Measurements from ENCODE around the gene TMEM269. TPM values are rescaled to one million over a fixed set of nuclear protein-coding genes. Genes with fewer than 3 reads are reported as not detected.

The TMEM269 gene
- total RNA-seq, 1 experiment from 2014 or later, result not detected

GRCh38 chr1:42758641-42759040 lies 26.1 kb upstream of the TMEM269 start:
- peaks cover 73% of the 10 kb centered on the region for H3K36me3 Mint-ChIP-seq (ENCODE audit: insufficient read depth, unreplicated experiment)
- peaks cover 7% of the 10 kb centered on the region for H3K4me1 Mint-ChIP-seq (ENCODE audit: insufficient read depth, unreplicated experiment)
- ChIA-PET CTCF (interaction anchor here (0.6 to 4.2 kb wide), 9 partner anchors 8 to 181 kb away, joined by 3 to 16 read pairs (median 5); partner anchors contain the start of genes C1orf50 and P3H1), POLR2A (interaction anchor here (0.6 to 3.0 kb wide), 3 partner anchors 8 to 66 kb away, joined by 3 to 12 read pairs (median 5); partner anchors contain the start of genes C1orf50 and P3H1)
- H3K4me3 Mint-ChIP-seq (ENCODE audit: unreplicated experiment), result no peak overlapping the region
- no peaks in the 10 kb centered on the region for H3K27me3 Mint-ChIP-seq (ENCODE audit: insufficient read depth, unreplicated experiment)
- DNase-seq (ENCODE audit: unreplicated experiment), result no peak
- no peak for TF ChIP-seq CTCF (IDR thresholded peaks at IDR 0.05; ENCODE audit: unreplicated experiment)
- intact Hi-C loops (cut with micrococcal nuclease), result loop anchor here (10.0 kb wide), 1 partner anchor 414 kb away; no protein-coding TSS in a partner anchor
- H3K27ac Mint-ChIP-seq (ENCODE audit: low read depth, unreplicated experiment), result no peak overlapping the region
- H3K9me3 Mint-ChIP-seq (ENCODE audit: unreplicated experiment), result no peaks in the 10 kb centered on the region
- BruUV-seq (replicated peaks), result no TSS peak

- no peak overlapping the region for H3K4me3 Mint-ChIP-seq (ENCODE audit: unreplicated experiment)
- TF ChIP-seq CTCF (IDR thresholded peaks at IDR 0.05; ENCODE audit: unreplicated experiment), result no peak
- H3K4me1 Mint-ChIP-seq (ENCODE audit: insufficient read depth, unreplicated experiment), result peaks cover 5% of the 10 kb centered on the region
- intact Hi-C loops (cut with micrococcal nuclease), result loop anchor here (10.0 kb wide), 1 partner anchor 414 kb away; no protein-coding TSS in a partner anchor
- CTCF ChIA-PET, result interaction anchor here (0.7 to 4.2 kb wide), 5 partner anchors 10 to 181 kb away, joined by 3 to 16 read pairs (median 4); no protein-coding TSS in a partner anchor
- POLR2A ChIA-PET, result interaction anchor here (0.6 to 3.0 kb wide), 3 partner anchors 7 to 67 kb away, joined by 3 to 12 read pairs (median 5); partner anchors contain the start of genes C1orf50 and P3H1
- no peaks in the 10 kb centered on the region for H3K27me3 Mint-ChIP-seq (ENCODE audit: insufficient read depth, unreplicated experiment)
- H3K27ac Mint-ChIP-seq (ENCODE audit: low read depth, unreplicated experiment), result no peak overlapping the region
- DNase-seq (ENCODE audit: unreplicated experiment), result no peak
- no TSS peak for BruUV-seq (replicated peaks)
- peaks cover 68% of the 10 kb centered on the region for H3K36me3 Mint-ChIP-seq (ENCODE audit: insufficient read depth, unreplicated experiment)
- no peaks in the 10 kb centered on the region for H3K9me3 Mint-ChIP-seq (ENCODE audit: unreplicated experiment)
These were observed 25.7 kb upstream of the TMEM269 start for GRCh38 chr1:42759114-42759513.

- no peak for DNase-seq (ENCODE audit: unreplicated experiment)
- BruUV-seq (replicated peaks), result no TSS peak
- H3K36me3 Mint-ChIP-seq (ENCODE audit: insufficient read depth, unreplicated experiment), result peaks cover 50% of the 10 kb centered on the region
- H3K4me3 Mint-ChIP-seq (ENCODE audit: unreplicated experiment), result no peak overlapping the region
- no peaks in the 10 kb centered on the region for H3K9me3 Mint-ChIP-seq (ENCODE audit: unreplicated experiment)
- H3K27me3 Mint-ChIP-seq (ENCODE audit: insufficient read depth, unreplicated experiment), result no peaks in the 10 kb centered on the region
- intact Hi-C loops (cut with micrococcal nuclease), result no loop called here
- peaks cover 5% of the 10 kb centered on the region for H3K4me1 Mint-ChIP-seq (ENCODE audit: insufficient read depth, unreplicated experiment)
- no peak for TF ChIP-seq CTCF (IDR thresholded peaks at IDR 0.05; ENCODE audit: unreplicated experiment)
- H3K27ac Mint-ChIP-seq (ENCODE audit: low read depth, unreplicated experiment), result no peak overlapping the region
- ChIA-PET CTCF (interaction anchor here (0.8 kb wide), 1 partner anchor 180 kb away, joined by 3 read pairs; no protein-coding TSS in a partner anchor), POLR2A (interaction anchor here (1.0 kb wide), 1 partner anchor 187 kb away, joined by 4 read pairs; no protein-coding TSS in a partner anchor)
These were observed 23.2 kb upstream of the TMEM269 start for GRCh38 chr1:42761567-42761966.

- no peak for TF ChIP-seq CTCF (IDR thresholded peaks at IDR 0.05; ENCODE audit: unreplicated experiment)
- Mint-ChIP-seq H3K4me1 (ENCODE audit: insufficient read depth, unreplicated experiment) (peaks cover under 1% of the 10 kb centered on the region), H3K9me3 (ENCODE audit: unreplicated experiment) (no peaks in the 10 kb centered on the region), H3K4me3 (ENCODE audit: unreplicated experiment) (no peak overlapping the region), H3K27ac (ENCODE audit: low read depth, unreplicated experiment) (no peak overlapping the region), H3K36me3 (ENCODE audit: insufficient read depth, unreplicated experiment) (peaks cover 45% of the 10 kb centered on the region), H3K27me3 (ENCODE audit: insufficient read depth, unreplicated experiment) (no peaks in the 10 kb centered on the region)
- CTCF ChIA-PET, result interaction anchor here (0.6 to 0.8 kb wide), 2 partner anchors 181 to 198 kb away, joined by 3 to 4 read pairs; no protein-coding TSS in a partner anchor
- no peak for DNase-seq (ENCODE audit: unreplicated experiment)
- BruUV-seq (replicated peaks), result no TSS peak
- intact Hi-C loops (cut with micrococcal nuclease), result no loop called here
- POLR2A ChIA-PET, result interaction anchor here (1.0 kb wide), 1 partner anchor 188 kb away, joined by 4 read pairs; no protein-coding TSS in a partner anchor
These were observed 22.5 kb upstream of the TMEM269 start for GRCh38 chr1:42762269-42762668.
